ENCODE results near the gene NSMF.

Gene NSMF

GRCh38 chr9:137499858-137500661 lies 40.9 kb upstream of the NSMF start:
- Histone ChIP-seq H3K4me1 (ENCODE audit: control insufficient read depth in 2 of 2, insufficient read depth in 2 of 2, low read length in 2 of 2) (no peaks in the 10 kb centered on the region), H3K9ac (ENCODE audit: low read depth in 1 of 2, low read length in 2 of 2) (no peak overlapping the region), H3K9me3 (ENCODE audit: control insufficient read depth in 2 of 2, low read length in 2 of 2) (no peaks in the 10 kb centered on the region), H3K27ac (ENCODE audit: low read depth in 2 of 2, low read length in 2 of 2) (no peak overlapping the region), H3K27me3 (ENCODE audit: control insufficient read depth in 2 of 2, insufficient read depth in 2 of 2, low read length in 2 of 2) (no peaks in the 10 kb centered on the region), H3K36me3 (ENCODE audit: control insufficient read depth in 2 of 2, insufficient read depth in 2 of 2, low read length in 2 of 2) (no peaks in the 10 kb centered on the region), H3K4me3 (ENCODE audit: low read length in 2 of 2) (no peak overlapping the region)

GRCh38 chr9:137499416-137499815 lies 40.3 kb upstream of the NSMF start:
- H3K27me3 ChIP-seq (ENCODE audit: control insufficient read depth in 2 of 2, insufficient read depth in 2 of 2, low read length in 2 of 2): no peaks in the 10 kb centered on the region
- H3K36me3 ChIP-seq (ENCODE audit: control insufficient read depth in 2 of 2, insufficient read depth in 2 of 2, low read length in 2 of 2): no peaks in the 10 kb centered on the region
- H3K27ac ChIP-seq (ENCODE audit: low read depth in 2 of 2, low read length in 2 of 2): no peak overlapping the region
- H3K9ac ChIP-seq (ENCODE audit: low read depth in 1 of 2, low read length in 2 of 2): no peak overlapping the region
- no peaks in the 10 kb centered on the region for H3K4me1 ChIP-seq (ENCODE audit: control insufficient read depth in 2 of 2, insufficient read depth in 2 of 2, low read length in 2 of 2)
- no peak overlapping the region for H3K4me3 ChIP-seq (ENCODE audit: low read length in 2 of 2)
- no peaks in the 10 kb centered on the region for H3K9me3 ChIP-seq (ENCODE audit: control insufficient read depth in 2 of 2, low read length in 2 of 2)

GRCh38 chr9:137498720-137499150 lies 39.6 kb upstream of the NSMF start:
- H3K4me3 ChIP-seq (ENCODE audit: low read length in 2 of 2): no peak overlapping the region
- H3K4me1 ChIP-seq (ENCODE audit: control insufficient read depth in 2 of 2, insufficient read depth in 2 of 2, low read length in 2 of 2): peaks cover 4 to 6% of the 10 kb centered on the region in 2 donors
- no peak overlapping the region for H3K27ac ChIP-seq (ENCODE audit: low read depth in 2 of 2, low read length in 2 of 2)
- H3K9ac ChIP-seq (ENCODE audit: low read depth in 1 of 2, low read length in 2 of 2): no peak overlapping the region
- no peaks in the 10 kb centered on the region for H3K27me3 ChIP-seq (ENCODE audit: control insufficient read depth in 2 of 2, insufficient read depth in 2 of 2, low read length in 2 of 2)
- no peaks in the 10 kb centered on the region for H3K9me3 ChIP-seq (ENCODE audit: control insufficient read depth in 2 of 2, low read length in 2 of 2)
- H3K36me3 ChIP-seq (ENCODE audit: control insufficient read depth in 2 of 2, insufficient read depth in 2 of 2, low read length in 2 of 2): no peaks in the 10 kb centered on the region

- H3K4me3 ChIP-seq (ENCODE audit: low read length in 2 of 2): no peak overlapping the region
- H3K27ac ChIP-seq (ENCODE audit: low read depth in 2 of 2, low read length in 2 of 2): no peak overlapping the region
- H3K9ac ChIP-seq (ENCODE audit: low read depth in 1 of 2, low read length in 2 of 2): no peak overlapping the region
- H3K9me3 ChIP-seq (ENCODE audit: control insufficient read depth in 2 of 2, low read length in 2 of 2): no peaks in the 10 kb centered on the region
- no peaks in the 10 kb centered on the region for H3K36me3 ChIP-seq (ENCODE audit: control insufficient read depth in 2 of 2, insufficient read depth in 2 of 2, low read length in 2 of 2)
- peaks cover 8 to 10% of the 10 kb centered on the region in 2 donors for H3K4me1 ChIP-seq (ENCODE audit: control insufficient read depth in 2 of 2, insufficient read depth in 2 of 2, low read length in 2 of 2)
- no peaks in the 10 kb centered on the region for H3K27me3 ChIP-seq (ENCODE audit: control insufficient read depth in 2 of 2, insufficient read depth in 2 of 2, low read length in 2 of 2)
Measured at GRCh38 chr9:137497921-137498719, 39.0 kb upstream of the NSMF start.

GRCh38 chr9:137496601-137497375 lies 37.7 kb upstream of the NSMF start:
- H3K4me3 ChIP-seq (ENCODE audit: low read length in 2 of 2): no peak overlapping the region
- H3K27me3 ChIP-seq (ENCODE audit: control insufficient read depth in 2 of 2, insufficient read depth in 2 of 2, low read length in 2 of 2): no peaks in the 10 kb centered on the region
- H3K27ac ChIP-seq (ENCODE audit: low read depth in 2 of 2, low read length in 2 of 2): no peak overlapping the region
- no peaks in the 10 kb centered on the region for H3K36me3 ChIP-seq (ENCODE audit: control insufficient read depth in 2 of 2, insufficient read depth in 2 of 2, low read length in 2 of 2)
- H3K4me1 ChIP-seq (ENCODE audit: control insufficient read depth in 2 of 2, insufficient read depth in 2 of 2, low read length in 2 of 2): peaks cover 8 to 13% of the 10 kb centered on the region in 2 donors
- H3K9me3 ChIP-seq (ENCODE audit: control insufficient read depth in 2 of 2, low read length in 2 of 2): no peaks in the 10 kb centered on the region
- H3K9ac ChIP-seq (ENCODE audit: low read depth in 1 of 2, low read length in 2 of 2): no peak overlapping the region

- Histone ChIP-seq H3K4me3 (ENCODE audit: low read length in 2 of 2) (no peak overlapping the region), H3K9ac (ENCODE audit: low read depth in 1 of 2, low read length in 2 of 2) (no peak overlapping the region), H3K27ac (ENCODE audit: low read depth in 2 of 2, low read length in 2 of 2) (peak overlapping the region; percentile 67 to 82), H3K9me3 (ENCODE audit: control insufficient read depth in 2 of 2, low read length in 2 of 2) (no peaks in the 10 kb centered on the region), H3K27me3 (ENCODE audit: control insufficient read depth in 2 of 2, insufficient read depth in 2 of 2, low read length in 2 of 2) (no peaks in the 10 kb centered on the region), H3K4me1 (ENCODE audit: control insufficient read depth in 2 of 2, insufficient read depth in 2 of 2, low read length in 2 of 2) (peaks cover 8 to 13% of the 10 kb centered on the region in 2 donors), H3K36me3 (ENCODE audit: control insufficient read depth in 2 of 2, insufficient read depth in 2 of 2, low read length in 2 of 2) (no peaks in the 10 kb centered on the region)
Measured at GRCh38 chr9:137494550-137495351, 35.6 kb upstream of the NSMF start.

GRCh38 chr9:137494104-137494544 lies 35.0 kb upstream of the NSMF start:
- Histone ChIP-seq H3K9me3 (ENCODE audit: control insufficient read depth in 2 of 2, low read length in 2 of 2) (no peaks in the 10 kb centered on the region), H3K27ac (ENCODE audit: low read depth in 2 of 2, low read length in 2 of 2) (peak overlapping the region; percentile 67 to 82), H3K36me3 (ENCODE audit: control insufficient read depth in 2 of 2, insufficient read depth in 2 of 2, low read length in 2 of 2) (no peaks in the 10 kb centered on the region), H3K4me3 (ENCODE audit: low read length in 2 of 2) (peak overlapping the region in 1 of 2 donors; percentile 33), H3K27me3 (ENCODE audit: control insufficient read depth in 2 of 2, insufficient read depth in 2 of 2, low read length in 2 of 2) (no peaks in the 10 kb centered on the region), H3K9ac (ENCODE audit: low read depth in 1 of 2, low read length in 2 of 2) (peak overlapping the region in 1 of 2 donors; percentile 45), H3K4me1 (ENCODE audit: control insufficient read depth in 2 of 2, insufficient read depth in 2 of 2, low read length in 2 of 2) (peaks cover 8 to 13% of the 10 kb centered on the region in 2 donors)

GRCh38 chr9:137493364-137494103 lies 34.4 kb upstream of the NSMF start:
- Histone ChIP-seq H3K27me3 (ENCODE audit: control insufficient read depth in 2 of 2, insufficient read depth in 2 of 2, low read length in 2 of 2) (no peaks in the 10 kb centered on the region), H3K27ac (ENCODE audit: low read depth in 2 of 2, low read length in 2 of 2) (peak overlapping the region; percentile 67 to 82), H3K4me3 (ENCODE audit: low read length in 2 of 2) (peak overlapping the region in 1 of 2 donors; percentile 33), H3K9me3 (ENCODE audit: control insufficient read depth in 2 of 2, low read length in 2 of 2) (no peaks in the 10 kb centered on the region), H3K9ac (ENCODE audit: low read depth in 1 of 2, low read length in 2 of 2) (peak overlapping the region in 1 of 2 donors; percentile 45), H3K36me3 (ENCODE audit: control insufficient read depth in 2 of 2, insufficient read depth in 2 of 2, low read length in 2 of 2) (no peaks in the 10 kb centered on the region), H3K4me1 (ENCODE audit: control insufficient read depth in 2 of 2, insufficient read depth in 2 of 2, low read length in 2 of 2) (peaks cover 8 to 13% of the 10 kb centered on the region in 2 donors)
